Adipocyte (in vitro differentiated cells): Measurements from ENCODE around the gene HCST.

Experiments used
- DNase-seq: peaks from one replicate; pipeline ENCODE4 v3.0.0-alpha.2; 2015; ENCODE audit warnings: low read depth
- H3K27me3 ChIP-seq: replicated peaks from 2 replicates; pipeline ENCODE4 v1.7.0; 2013; ENCODE audit warnings: mild to moderate bottlenecking, low read length, moderate library complexity; ENCODE audit not compliant: control insufficient read depth, insufficient read depth
- H3K36me3 ChIP-seq: 2 replicates; pipeline ENCODE4 v1.7.0; 2013; ENCODE audit warnings: low read length, mild to moderate bottlenecking, moderate library complexity; ENCODE audit not compliant: control insufficient read depth, insufficient read depth, severe bottlenecking
- H3K4me1 ChIP-seq: 2 replicates; pipeline ENCODE4 v1.7.0; 2013; ENCODE audit warnings: mild to moderate bottlenecking, low read length, moderate library complexity; ENCODE audit not compliant: control insufficient read depth, insufficient read depth
- H3K4me3 ChIP-seq: 2 replicates; pipeline ENCODE4 v1.7.0; 2013; ENCODE audit warnings: mild to moderate bottlenecking, low read length, moderate library complexity
- H3K9ac ChIP-seq: 2 replicates; pipeline ENCODE4 v1.7.0; 2013; ENCODE audit warnings: mild to moderate bottlenecking, low read length, moderate library complexity
- H3K9me3 ChIP-seq: 2 replicates; pipeline ENCODE4 v1.7.0; 2013; ENCODE audit warnings: mild to moderate bottlenecking, low read length, moderate library complexity; ENCODE audit not compliant: control insufficient read depth

The HCST gene

DNA sequence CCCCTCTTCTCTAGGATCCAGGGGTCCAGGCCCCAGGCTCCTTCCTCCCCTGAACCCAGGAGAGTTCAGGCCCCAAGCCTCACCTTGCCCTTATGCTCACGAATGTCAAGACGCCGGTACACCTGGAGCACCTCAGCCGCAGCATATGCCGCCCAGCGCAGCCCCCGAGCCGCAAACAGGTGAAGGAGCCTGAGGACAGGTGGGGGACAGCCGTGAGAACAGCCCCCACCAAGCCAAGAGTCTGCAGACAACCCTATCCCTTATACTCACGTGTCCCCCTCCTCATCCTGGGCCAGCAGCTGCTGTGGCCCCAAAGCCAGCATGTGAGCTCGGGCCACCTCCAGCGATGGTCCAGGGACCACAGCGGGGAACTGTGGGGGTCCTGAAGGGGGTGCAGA is 5.7 kb upstream of the HCST start:
- no peak overlapping the region for H3K4me3 ChIP-seq
- no peaks in the 10 kb centered on the region for H3K27me3 ChIP-seq
- no peak for DNase-seq
- peaks cover 17% of the 10 kb centered on the region for H3K4me1 ChIP-seq
- H3K9ac ChIP-seq: no peak overlapping the region
- peaks cover 40% of the 10 kb centered on the region for H3K36me3 ChIP-seq
- no peaks in the 10 kb centered on the region for H3K9me3 ChIP-seq

DNA sequence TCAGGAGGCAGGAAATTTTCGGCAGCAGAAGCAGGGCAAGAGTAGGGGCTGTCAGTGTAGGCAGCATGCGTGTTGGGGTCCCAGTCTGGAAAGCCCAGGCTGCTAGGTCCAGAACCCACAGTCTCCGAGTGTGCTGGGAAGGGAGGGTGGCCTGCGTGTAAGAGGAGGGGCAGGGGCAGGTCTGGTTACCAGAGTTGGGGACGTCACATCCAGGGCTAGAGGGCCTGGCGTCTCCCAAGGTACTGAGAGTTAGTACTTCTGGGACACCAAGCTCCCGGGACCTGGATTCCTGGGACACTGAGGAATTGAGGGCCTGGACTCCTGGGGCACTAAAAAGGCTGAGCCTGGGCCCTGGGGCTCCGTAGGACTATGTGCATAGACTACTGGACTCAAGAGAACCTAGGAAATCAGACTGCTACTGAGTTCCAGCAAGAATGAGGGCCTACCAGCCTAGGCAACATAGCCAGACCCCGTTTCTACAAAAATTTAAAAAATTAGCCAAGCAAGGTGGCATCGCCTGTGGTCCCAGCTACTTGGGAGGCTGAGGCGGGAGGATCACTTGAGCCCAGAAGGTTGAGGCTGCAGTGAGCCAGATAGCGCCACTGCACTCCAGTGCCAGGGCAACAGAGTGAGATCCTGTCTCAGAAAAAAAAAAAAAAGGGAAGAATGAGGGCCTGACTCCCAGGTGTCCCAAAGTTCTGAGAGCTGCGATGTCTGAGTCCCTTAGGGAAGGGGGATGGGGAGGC is 4.5 kb upstream of the HCST start:
- H3K4me3 ChIP-seq: peak overlapping the region; percentile 93

DNA sequence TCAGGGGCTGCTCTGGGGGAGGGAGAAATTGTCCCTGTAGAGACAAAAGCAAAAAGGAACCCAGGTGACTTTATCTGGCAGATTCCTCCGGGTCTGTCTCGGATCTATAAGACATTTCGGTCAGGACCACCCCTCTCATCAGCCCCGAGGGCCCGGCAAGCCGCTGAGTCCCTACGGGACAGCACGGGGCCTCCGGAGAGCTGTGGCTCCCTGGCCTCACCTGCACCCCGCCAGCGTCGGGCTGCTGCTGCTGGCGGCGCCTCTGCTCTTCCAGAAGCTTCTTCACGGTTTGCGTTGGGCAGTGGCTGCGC is 3.9 kb upstream of the HCST start:
- H3K4me1 ChIP-seq: peaks cover 31% of the 10 kb centered on the region
- no peaks in the 10 kb centered on the region for H3K27me3 ChIP-seq
- no peak for DNase-seq
- H3K4me3 ChIP-seq: peak overlapping the region; percentile 93
- H3K9me3 ChIP-seq: no peaks in the 10 kb centered on the region
- peaks cover 30% of the 10 kb centered on the region for H3K36me3 ChIP-seq
- H3K9ac ChIP-seq: peak overlapping the region; percentile 92

More for the DNA sequence above, 4.5 kb upstream of the HCST start:
- Histone ChIP-seq H3K9ac (peak overlapping the region; percentile 92), H3K27me3 (no peaks in the 10 kb centered on the region), H3K36me3 (peaks cover 34% of the 10 kb centered on the region), H3K4me1 (peaks cover 27% of the 10 kb centered on the region), H3K9me3 (no peaks in the 10 kb centered on the region)
- no peak for DNase-seq

DNA sequence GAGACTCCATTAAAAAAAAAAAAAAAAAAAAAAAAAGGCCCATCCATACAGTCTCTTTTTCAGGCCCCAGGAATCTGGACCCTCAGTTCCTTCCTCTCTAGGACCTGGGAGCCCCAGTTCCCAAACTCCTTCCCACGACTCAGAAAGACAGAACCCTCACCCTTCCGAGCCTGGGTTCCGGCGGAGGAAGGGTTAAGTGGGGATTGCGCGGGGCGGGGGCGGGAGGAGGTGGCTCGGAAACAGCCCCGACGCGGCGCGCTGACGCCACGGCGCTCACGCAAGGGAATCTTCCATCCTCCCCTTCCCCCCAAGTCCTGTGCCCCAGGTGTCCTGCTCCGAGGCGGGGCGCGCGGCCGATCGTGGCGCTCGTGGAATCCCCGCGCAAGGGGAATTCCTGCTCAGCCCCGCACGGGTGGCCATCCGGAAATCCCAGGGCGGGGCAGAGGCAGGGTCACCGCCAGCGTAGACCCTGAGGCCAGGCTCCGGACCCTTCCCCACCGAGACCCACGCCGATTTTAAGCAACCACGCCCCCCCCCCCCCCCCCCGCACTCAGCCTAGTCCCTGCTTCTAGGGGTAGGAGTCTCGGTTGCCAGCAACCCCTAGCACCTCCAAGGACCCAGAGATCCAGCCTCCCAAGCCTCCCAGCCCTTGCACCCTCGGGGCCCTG is 2.6 kb upstream of the HCST start:
- DNase-seq: peak; percentile 92

DNA sequence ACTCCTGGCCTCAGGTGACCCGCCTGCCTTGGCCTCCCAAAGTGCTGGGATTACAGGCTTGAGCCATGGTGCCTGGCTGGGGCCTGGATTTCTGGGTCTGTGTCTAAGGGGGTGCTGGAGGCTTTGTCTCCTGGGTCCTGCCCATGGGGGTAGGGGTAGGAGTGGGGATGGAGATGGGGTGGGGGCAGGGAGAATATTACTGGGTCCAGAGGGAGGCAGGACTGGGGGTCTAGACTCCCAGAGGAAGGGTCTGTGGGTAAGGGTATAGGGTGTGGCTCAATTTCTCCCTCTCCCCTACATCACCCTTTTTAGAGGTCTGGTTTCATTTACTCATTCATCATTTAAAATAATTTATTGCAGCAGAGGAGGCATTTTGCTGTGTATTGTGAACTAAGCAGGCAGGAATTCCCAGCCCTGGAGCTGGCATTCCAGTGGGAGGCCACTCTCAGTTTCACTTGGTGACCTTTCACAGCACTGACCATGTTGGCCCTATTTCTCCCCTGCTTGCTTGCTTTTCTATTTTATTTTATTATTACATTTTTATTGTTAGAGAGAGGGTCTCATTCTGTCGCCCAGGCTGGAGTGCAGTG is 1.2 kb upstream of the HCST start:
- DNase-seq: peak; percentile 84
- Histone ChIP-seq H3K4me3 (peak overlapping the region; percentile 93), H3K27me3 (no peaks in the 10 kb centered on the region), H3K4me1 (peaks cover 34% of the 10 kb centered on the region), H3K36me3 (peaks cover 12% of the 10 kb centered on the region), H3K9ac (peak overlapping the region; percentile 92), H3K9me3 (no peaks in the 10 kb centered on the region)

More for the DNA sequence above, 2.6 kb upstream of the HCST start:
- peak overlapping the region; percentile 92 for H3K9ac ChIP-seq
- H3K36me3 ChIP-seq: peaks cover 24% of the 10 kb centered on the region
- peak overlapping the region; percentile 93 for H3K4me3 ChIP-seq
- H3K27me3 ChIP-seq: no peaks in the 10 kb centered on the region
- no peaks in the 10 kb centered on the region for H3K9me3 ChIP-seq
- H3K4me1 ChIP-seq: peaks cover 33% of the 10 kb centered on the region

DNA sequence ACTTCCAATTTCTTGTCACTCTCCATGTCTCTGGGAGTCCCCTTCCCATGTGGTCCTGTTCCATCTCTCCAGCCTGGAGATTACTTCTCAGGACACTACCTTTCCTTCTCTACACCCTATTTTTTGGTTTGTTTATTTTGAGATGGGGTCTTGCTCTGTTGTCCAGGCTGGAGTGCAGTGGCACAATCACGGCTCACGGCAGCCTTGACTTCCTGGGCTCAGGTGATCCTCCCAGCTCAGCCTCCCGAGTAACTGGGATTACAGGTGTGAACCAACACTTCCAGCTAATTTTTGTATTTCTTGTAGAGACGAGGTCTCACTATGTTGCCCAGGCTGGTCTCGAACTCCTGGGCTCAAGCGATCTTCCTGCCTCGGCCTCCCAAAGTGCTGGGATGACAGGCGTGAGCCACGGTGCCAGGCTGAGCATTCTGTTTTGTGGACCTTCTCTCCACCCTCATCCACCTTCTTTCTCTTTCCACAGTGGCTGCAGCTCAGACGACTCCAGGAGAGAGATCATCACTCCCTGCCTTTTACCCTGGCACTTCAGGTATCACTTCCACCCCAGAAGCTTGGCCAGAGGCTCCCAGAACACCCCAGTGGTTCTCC is 644 bp downstream of the HCST start:
- H3K9me3 ChIP-seq: no peaks in the 10 kb centered on the region
- no peaks in the 10 kb centered on the region for H3K36me3 ChIP-seq
- H3K27me3 ChIP-seq: no peaks in the 10 kb centered on the region
- peak overlapping the region; percentile 54 for H3K4me3 ChIP-seq
- H3K4me1 ChIP-seq: peaks cover 42% of the 10 kb centered on the region
- peak overlapping the region; percentile 61 for H3K9ac ChIP-seq
- DNase-seq: no peak

DNA sequence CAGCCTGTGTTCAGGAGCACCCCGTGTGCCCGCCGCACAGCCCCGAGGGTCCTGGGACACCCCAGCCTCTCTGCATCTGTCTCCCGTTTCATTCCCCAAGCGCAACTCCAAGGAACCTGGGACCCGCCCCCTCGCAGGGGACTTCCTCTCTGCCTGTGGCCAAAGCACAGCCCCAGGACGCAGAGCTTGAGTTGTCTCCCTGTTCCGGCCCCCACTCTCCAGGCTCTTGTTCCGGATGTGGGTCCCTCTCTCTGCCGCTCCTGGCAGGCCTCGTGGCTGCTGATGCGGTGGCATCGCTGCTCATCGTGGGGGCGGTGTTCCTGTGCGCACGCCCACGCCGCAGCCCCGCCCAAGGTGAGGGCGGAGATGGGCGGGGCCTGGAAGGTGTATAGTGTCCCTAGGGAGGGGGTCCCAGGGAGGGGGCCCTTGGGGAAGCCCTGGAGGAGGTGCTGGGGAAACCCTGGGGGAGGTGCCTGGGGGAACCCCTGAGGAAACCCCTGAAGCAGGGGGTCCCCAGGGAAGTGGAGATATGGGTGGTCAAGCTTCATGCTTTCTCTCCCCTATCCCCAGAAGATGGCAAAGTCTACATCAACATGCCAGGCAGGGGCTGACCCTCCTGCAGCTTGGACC is 1.3 kb downstream of the HCST start:
- no peaks in the 10 kb centered on the region for H3K27me3 ChIP-seq
- no peaks in the 10 kb centered on the region for H3K36me3 ChIP-seq
- peaks cover 35% of the 10 kb centered on the region for H3K4me1 ChIP-seq
- peak overlapping the region; percentile 61 for H3K9ac ChIP-seq
- H3K9me3 ChIP-seq: no peaks in the 10 kb centered on the region
- DNase-seq: peak; percentile 70
- peak overlapping the region; percentile 54 for H3K4me3 ChIP-seq

DNA sequence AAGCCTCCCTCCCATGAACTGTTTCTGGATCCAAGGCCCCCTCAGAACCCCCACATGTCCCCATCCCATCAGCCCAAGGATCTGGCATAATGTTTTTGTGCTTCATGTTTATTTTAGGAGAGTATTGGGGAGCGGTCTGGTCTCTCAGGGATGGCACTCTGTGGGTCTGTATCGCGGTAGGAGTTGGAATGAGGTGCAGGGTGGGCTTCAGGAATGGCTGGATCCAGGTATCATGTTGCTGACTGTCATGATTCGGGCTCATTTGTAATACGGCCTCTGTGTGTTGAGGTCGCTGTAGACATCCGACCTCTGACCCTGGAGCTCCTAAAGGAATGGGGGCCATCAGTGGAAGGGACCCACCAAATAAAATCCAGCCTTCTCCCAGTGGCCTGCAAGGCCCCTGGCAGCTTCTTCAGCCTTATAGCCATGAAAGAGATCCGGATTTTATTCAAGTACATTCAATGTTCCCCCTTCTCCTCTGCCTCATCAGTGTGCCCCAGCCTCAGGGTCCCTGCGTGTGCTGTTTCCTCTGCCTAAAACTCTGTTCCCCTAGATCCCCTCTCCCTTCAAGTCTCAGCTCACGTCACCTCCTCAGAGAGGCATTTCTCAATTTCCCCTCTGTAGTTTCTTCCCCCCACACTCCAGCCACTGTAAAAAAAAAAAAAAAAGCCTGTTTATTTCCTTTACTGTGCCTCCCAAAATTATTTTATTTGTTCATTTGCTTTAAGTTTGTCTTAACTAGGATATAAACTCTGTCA is 2.2 kb downstream of the HCST start:
- H3K9ac ChIP-seq: no peak overlapping the region
- peaks cover 35% of the 10 kb centered on the region for H3K4me1 ChIP-seq
- no peaks in the 10 kb centered on the region for H3K36me3 ChIP-seq
- H3K4me3 ChIP-seq: no peak overlapping the region
- H3K27me3 ChIP-seq: no peaks in the 10 kb centered on the region
- no peak for DNase-seq
- H3K9me3 ChIP-seq: no peaks in the 10 kb centered on the region

DNA sequence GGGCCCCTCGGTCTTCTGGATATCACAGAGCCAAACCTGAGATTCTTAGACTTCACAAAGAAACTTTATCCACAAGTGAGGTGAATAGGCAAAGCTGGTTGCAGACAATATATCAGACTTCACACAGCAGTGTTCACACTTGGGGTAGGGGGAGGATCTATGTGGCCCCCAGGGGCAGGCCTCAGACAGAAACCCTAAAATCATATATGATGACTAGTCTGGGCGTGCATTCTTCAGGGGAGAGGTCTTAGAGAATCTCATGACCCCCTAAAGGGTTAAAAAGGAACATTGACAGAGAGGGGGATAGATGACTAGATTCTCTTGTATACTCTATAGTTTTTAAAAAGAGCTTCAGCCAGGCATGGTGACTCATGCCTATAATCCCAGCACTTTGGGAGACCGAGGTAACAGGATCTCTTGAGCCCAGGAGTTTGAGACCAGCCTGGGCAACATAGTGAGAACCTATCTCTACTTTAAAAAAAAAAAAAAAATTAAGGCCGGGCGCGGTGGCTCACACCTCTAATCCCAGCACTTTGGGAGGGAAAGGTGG is 2.9 kb downstream of the HCST start:
- Histone ChIP-seq H3K36me3 (no peaks in the 10 kb centered on the region), H3K9me3 (no peaks in the 10 kb centered on the region), H3K4me3 (no peak overlapping the region), H3K4me1 (peaks cover 35% of the 10 kb centered on the region), H3K27me3 (no peaks in the 10 kb centered on the region), H3K9ac (no peak overlapping the region)
- DNase-seq: peak; percentile 40

DNA sequence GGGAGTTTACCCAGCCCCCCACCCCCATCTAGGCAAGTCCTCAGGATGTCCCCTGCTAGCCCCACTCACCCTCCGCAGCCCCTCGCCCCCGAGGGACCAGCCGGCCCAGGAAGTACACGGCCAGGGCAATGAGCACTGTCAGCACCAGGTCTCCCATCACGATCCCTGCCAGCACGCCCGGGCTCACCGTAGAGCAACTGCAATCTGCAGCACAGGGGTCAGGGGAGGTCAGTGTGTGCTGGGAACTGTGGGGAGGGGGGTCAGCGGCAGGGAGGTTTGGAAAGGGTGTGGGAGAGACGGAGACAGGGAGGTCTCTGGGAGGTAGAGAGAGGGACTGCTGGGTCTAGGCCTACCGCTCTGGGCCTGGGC is 5.0 kb downstream of the HCST start:
- H3K9ac ChIP-seq: no peak overlapping the region
- H3K27me3 ChIP-seq: no peaks in the 10 kb centered on the region
- no peaks in the 10 kb centered on the region for H3K36me3 ChIP-seq
- H3K4me3 ChIP-seq: no peak overlapping the region
- no peaks in the 10 kb centered on the region for H3K9me3 ChIP-seq
- DNase-seq: no peak
- H3K4me1 ChIP-seq: peaks cover 18% of the 10 kb centered on the region
